Calu3 (cell line): ENCODE data around the gene ZNF148. TPM values are rescaled to one million over a fixed set of nuclear protein-coding genes. Genes with fewer than 3 reads are reported as not detected.

Experiments
- BruUV-seq: library from RNA; stranded (reverse); fragments of 400-500 nt; replicated peaks from 2 replicates; lab custom pipeline; 2021; lab: Mats Ljungman, UMichigan
- CTCF ChIA-PET: fragments of 300-600 bp; sonication (Branson Sonifier 250); formaldehyde crosslinking; loops from one replicate; lab custom pipeline; 2022; ENCODE audit warnings: antibody characterized with exemption; lab: Charles Lee
- DNase-seq: peaks from one replicate; pipeline ENCODE4 v3.0.0; 2022
- H3K27ac Mint-ChIP-seq: one replicate; pipeline ENCODE4 v1.8.0; 2022; ENCODE audit warnings: mixed read lengths; ENCODE audit not compliant: unreplicated experiment
- H3K27me3 Mint-ChIP-seq: one replicate; pipeline ENCODE4 v1.8.0; 2022; ENCODE audit warnings: mixed read lengths; ENCODE audit not compliant: unreplicated experiment
- H3K36me3 Mint-ChIP-seq: one replicate; pipeline ENCODE4 v1.8.0; 2022; ENCODE audit warnings: mild to moderate bottlenecking, moderate library complexity, mixed read lengths; ENCODE audit not compliant: insufficient read depth, unreplicated experiment
- H3K4me1 Mint-ChIP-seq: one replicate; pipeline ENCODE4 v1.8.0; 2022; ENCODE audit warnings: mild to moderate bottlenecking, low read depth, mixed read lengths; ENCODE audit not compliant: unreplicated experiment
- H3K4me3 Mint-ChIP-seq: one replicate; pipeline ENCODE4 v1.8.0; 2022; ENCODE audit warnings: mild to moderate bottlenecking, low read depth, moderate library complexity, mixed read lengths; ENCODE audit not compliant: unreplicated experiment
- H3K9me3 Mint-ChIP-seq: one replicate; pipeline ENCODE4 v1.8.0; 2022; ENCODE audit warnings: low read depth, mixed read lengths; ENCODE audit not compliant: unreplicated experiment
- CTCF ChIP-seq: fragments of 200-600 bp; IDR thresholded peaks from one replicate; pipeline ENCODE4 v1.8.0; 2022; ENCODE audit warnings: antibody characterized with exemption; ENCODE audit not compliant: unreplicated experiment
- intact Hi-C: fragments of 100-400 bp; cut with micrococcal nuclease; formaldehyde crosslinking; loops from one replicate; pipeline ENCODE4 v1.10.0; 2022; ENCODE audit not compliant: unreplicated experiment
- total RNA-seq: library from RNA; stranded (reverse); gene quantifications from 2 replicates; pipeline ENCODE4 v1.2.3, GENCODE V29; 2022

The ZNF148 gene
- total RNA-seq, 1 experiment from 2014 or later, result 55.0 TPM

GRCh38 chr3:125240496-125240895 lies 134.6 kb downstream of the ZNF148 start:
- H3K27me3 Mint-ChIP-seq, result no peaks in the 10 kb centered on the region
- no peak overlapping the region for H3K4me3 Mint-ChIP-seq
- intact Hi-C loops, result no loop called here
- no peak for TF ChIP-seq CTCF
- no peaks in the 10 kb centered on the region for H3K4me1 Mint-ChIP-seq
- H3K36me3 Mint-ChIP-seq, result peaks cover 12% of the 10 kb centered on the region
- no peak for DNase-seq
- BruUV-seq, result no TSS peak
- H3K9me3 Mint-ChIP-seq, result no peaks in the 10 kb centered on the region
- H3K27ac Mint-ChIP-seq, result no peak overlapping the region
- CTCF ChIA-PET, result interaction anchor here (0.7 kb wide), 1 partner anchor 200 kb away, joined by 3 read pairs; no protein-coding TSS in a partner anchor

DNA sequence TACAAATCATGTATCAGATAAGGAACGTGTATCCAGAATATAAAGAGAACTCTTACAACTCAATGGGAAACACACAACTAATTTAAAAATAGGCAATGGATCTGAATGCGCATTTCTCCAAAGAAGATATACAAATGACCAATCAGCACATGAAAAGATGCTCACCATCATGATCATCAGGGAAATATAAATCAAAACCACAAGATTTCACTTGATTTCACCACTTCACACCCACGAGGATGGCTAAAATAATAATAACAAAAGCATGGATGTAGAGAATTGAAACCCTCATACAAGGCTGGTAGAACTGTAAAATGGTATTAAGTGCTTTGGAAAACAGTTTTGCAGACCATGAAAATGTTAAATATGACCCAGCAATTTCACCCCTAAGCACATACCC lies 135.9 kb downstream of the ZNF148 start:
- Mint-ChIP-seq H3K4me1 (no peaks in the 10 kb centered on the region), H3K27ac (no peak overlapping the region), H3K27me3 (no peaks in the 10 kb centered on the region), H3K36me3 (peaks cover 12% of the 10 kb centered on the region), H3K9me3 (no peaks in the 10 kb centered on the region), H3K4me3 (no peak overlapping the region)
- TF ChIP-seq CTCF, result no peak
- intact Hi-C loops, result no loop called here
- DNase-seq, result no peak
- BruUV-seq, result no TSS peak
- CTCF ChIA-PET, result no interaction called here

GRCh38 chr3:125238759-125239158 lies 136.4 kb downstream of the ZNF148 start:
- Mint-ChIP-seq H3K4me3 (no peak overlapping the region), H3K4me1 (no peaks in the 10 kb centered on the region), H3K27me3 (no peaks in the 10 kb centered on the region), H3K27ac (no peak overlapping the region), H3K9me3 (no peaks in the 10 kb centered on the region), H3K36me3 (peaks cover 13% of the 10 kb centered on the region)
- no TSS peak for BruUV-seq
- CTCF ChIA-PET, result no interaction called here
- intact Hi-C loops, result no loop called here
- no peak for DNase-seq
- no peak for TF ChIP-seq CTCF

DNA sequence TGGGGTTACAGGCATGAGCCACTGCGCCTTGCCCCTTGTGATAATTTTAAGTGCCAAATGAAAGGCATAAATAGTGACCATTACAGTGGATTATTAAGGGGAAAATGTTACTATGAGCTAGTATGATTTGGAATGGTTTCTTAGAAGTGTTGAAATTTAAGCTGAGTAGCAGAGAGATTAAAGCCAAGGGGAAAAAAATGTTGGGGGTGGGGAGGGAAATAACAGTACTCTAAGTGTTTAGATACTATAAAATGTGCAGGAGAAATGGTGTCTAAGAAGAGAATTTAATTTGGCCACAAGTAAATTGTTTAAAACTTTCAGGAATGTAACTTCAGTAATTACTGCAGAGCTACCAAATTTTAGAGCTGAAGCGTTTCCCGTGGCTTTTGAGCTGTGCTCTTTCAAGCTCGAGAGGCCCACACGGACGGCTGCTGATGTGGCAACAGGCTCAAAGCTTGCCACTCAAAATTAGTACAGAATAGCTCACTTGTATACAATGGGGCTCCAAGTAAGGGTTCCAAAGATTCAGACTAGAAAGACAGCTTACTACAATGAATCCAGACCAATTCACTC lies 138.7 kb downstream of the ZNF148 start:
- H3K27me3 Mint-ChIP-seq, result no peaks in the 10 kb centered on the region
- no peak for DNase-seq
- peaks cover 20% of the 10 kb centered on the region for H3K4me1 Mint-ChIP-seq
- no TSS peak for BruUV-seq
- CTCF ChIA-PET, result interaction anchor here (0.8 kb wide), 1 partner anchor 82 kb away, joined by 3 read pairs; no protein-coding TSS in a partner anchor
- peaks cover 15% of the 10 kb centered on the region for H3K36me3 Mint-ChIP-seq
- H3K9me3 Mint-ChIP-seq, result no peaks in the 10 kb centered on the region
- TF ChIP-seq CTCF, result no peak
- H3K27ac Mint-ChIP-seq, result no peak overlapping the region
- intact Hi-C loops, result no loop called here
- no peak overlapping the region for H3K4me3 Mint-ChIP-seq
